Renal cortical epithelial cell (primary cell): Measurements from ENCODE around the gene ADGRD1. TPM values are rescaled to one million over a fixed set of nuclear protein-coding genes. Genes with fewer than 3 reads are reported as not detected.
"Not testable (repeated sequence)": the region's sequence is repeated elsewhere in the genome, so short reads cannot be mapped to it uniquely, and the experiment has no call there.

Experiments used
- DNase-seq: peaks from one replicate; pipeline ENCODE4 v3.0.0-alpha.2; 2011; ENCODE audit warnings: low read depth
- total RNA-seq: library from RNA; depleted of rRNA; stranded (reverse); fragments of >200 nt; gene quantifications from 2 replicates; pipeline ENCODE4 v1.2.3, GENCODE V29; 2014

ADGRD1 gene
- total RNA-seq, 1 donor from 2014 or later: 0.05 TPM

DNA sequence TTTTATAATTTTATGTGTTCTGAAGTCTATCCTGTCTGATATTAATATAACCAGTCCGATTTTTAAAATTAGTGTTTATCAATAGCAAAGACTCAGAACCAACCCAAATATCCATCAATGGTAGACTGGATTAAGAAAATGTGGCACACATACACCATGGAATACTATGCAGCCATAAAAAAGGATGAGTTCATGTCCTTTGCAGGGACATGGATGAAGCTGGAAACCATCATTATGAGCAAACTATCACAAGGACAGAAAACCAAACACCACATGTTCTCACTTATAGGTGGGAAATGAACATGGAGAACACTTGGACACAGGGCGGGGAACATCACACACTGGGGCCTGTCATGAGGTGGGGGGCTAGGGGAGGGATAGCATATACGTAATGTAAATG lies 16.2 kb upstream of the ADGRD1 start:
- DNase-seq: not testable (repeated sequence)

DNA sequence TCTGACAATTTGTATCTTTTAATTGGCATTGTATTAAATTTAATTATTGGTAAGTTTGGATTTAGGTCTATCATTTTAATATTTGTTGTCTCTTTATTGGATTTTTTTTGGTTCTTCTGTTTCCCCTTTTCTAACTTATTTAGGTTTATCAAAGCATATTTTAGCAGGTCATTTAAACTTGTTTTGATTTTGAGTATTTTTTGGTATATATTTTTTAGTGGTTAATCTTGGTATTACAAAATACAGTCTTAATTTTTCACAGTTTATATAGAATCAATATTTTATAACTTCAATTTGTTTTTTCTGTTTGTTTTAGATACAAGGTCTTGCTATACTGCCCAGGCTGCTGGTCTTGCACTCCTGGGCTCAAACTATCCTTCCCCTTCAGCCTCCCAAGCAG lies 15.5 kb upstream of the ADGRD1 start:
- no peak for DNase-seq

DNA sequence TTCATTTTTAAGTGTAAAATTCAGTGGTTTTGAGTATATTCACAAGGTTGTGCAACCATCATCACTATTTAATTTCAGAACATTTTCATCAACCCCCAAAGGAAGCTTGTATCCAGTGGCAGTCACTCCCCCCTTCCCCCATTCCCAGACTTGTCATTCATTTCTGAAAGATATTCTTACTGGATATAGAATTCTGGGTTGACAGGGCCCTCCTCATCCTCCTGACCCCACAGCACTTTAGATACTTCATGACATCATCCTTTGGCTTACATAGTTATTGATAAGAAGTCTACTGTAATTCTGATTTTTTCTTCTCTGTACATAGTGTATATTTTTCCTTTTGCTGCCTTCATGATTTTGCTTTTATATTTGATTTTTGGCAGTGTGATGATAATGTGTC lies 8.8 kb upstream of the ADGRD1 start:
- no peak for DNase-seq

DNA sequence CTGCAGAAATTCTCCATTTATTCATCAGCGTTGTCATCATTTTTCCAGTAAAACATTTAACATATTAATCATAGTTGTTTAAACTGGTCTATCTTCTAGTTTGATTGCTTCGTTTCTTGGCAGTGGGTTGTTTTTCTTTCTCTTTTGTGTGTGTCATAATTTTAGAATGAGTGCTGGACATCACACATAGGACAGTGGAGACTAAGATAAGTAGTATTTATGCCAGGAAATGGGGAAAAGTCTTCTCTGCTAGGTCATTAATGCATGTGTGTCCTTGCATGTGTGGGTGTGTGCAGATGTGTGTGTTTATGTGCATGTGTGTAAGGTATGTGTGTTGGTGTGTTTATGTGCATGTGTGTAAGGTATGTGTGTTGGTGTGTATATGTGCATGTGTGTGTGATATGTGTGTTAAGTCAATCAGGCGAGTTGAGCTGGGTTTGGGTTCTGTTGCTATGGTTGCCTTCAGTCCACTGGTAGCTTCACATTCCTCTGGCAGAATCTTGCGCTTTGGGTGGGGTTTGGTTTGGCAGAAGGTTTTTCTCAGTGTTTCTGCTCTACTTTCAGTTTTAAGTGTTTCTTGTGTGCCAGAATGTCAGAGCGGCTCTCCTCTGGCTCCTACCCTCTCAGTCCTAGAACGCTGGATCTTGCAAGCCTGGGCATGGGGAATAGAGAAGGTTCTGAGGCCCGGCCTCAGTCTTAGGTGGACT lies 7.8 kb upstream of the ADGRD1 start:
- DNase-seq: no peak

DNA sequence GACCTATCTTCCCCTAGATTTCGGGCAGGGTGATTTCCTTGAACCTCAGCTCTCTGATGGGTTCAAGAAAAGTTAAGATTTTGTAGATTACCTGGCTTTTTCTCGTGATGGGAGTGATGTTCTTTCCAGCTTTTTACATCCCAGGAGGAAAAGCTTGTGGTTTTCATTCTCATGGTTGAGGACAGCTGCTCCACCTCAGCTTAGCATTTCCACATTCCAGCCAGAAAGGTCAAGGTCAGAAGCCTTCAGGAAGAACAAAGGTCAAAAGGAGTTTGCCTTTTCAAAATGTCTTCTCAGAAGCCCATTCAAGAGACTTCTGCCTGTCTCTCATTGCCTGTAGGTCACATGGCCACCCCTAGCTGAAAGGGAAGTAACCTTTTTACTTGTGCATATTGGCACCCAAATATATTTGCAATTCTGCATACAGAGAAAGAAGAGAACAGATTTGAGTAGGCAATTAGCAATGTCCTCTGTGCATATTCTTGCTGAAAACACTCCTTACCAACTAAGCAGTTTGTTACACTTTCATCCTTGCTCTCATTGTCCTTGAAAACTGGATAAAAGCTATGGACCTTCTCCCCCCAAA lies 6.6 kb upstream of the ADGRD1 start:
- no peak for DNase-seq

DNA sequence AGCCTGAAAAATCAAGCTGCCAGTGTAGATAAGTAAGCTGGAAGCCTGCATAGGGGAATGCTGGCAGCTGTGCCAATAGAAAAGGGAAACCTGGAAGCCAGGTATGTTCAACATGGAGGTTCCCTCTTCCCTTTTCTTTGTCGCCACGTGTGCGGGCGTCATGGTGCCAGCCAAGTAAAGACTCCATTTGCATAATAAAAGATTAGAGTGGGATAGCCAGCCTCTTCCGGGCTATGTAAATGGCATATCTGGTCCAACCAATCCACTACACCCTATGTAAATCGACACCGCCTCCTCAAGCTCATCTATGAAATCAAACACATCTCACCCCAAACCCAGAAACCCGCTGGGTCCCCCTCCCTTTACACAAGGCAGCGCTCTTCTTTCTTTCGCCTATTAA lies 5.6 kb upstream of the ADGRD1 start:
- no peak for DNase-seq

DNA sequence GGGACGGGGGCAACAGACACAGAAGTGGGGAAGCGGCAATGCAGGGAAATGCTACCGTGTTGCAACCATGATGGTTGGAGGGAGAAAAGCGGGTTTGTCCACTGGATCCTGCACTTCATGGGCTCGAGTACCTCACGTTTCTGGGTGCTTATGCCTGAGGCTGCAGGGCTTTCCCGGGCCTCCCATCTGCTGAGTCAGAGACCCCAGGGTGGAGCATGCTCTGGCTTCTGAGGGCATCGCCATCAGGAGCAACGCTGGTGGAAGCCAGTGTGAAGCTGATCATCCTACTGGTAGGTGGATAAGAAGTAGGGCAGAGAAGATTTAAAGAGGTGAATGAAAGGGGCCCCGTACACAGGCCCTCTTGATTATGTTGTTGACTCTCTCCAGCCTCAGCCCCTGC lies 5.0 kb upstream of the ADGRD1 start:
- DNase-seq: no peak

DNA sequence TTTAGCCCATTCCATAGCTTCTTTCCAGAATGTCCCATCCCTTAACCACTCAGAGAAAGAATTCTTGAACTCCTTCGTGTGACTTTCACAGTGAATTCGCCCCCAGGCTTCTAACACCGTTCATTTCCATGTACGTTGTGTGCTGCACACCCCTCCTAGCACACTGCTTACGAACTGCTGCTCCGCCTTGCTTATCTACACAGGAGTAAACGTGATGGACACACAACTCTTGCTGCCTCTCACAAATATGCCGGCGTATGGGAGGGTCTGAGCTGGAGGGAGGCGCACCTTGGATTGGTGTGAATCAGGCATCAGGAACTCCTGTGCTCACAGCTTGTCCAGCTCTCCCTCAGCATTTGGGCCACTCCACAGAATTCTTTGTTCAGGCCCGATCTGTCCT lies 3.9 kb upstream of the ADGRD1 start:
- DNase-seq: no peak

DNA sequence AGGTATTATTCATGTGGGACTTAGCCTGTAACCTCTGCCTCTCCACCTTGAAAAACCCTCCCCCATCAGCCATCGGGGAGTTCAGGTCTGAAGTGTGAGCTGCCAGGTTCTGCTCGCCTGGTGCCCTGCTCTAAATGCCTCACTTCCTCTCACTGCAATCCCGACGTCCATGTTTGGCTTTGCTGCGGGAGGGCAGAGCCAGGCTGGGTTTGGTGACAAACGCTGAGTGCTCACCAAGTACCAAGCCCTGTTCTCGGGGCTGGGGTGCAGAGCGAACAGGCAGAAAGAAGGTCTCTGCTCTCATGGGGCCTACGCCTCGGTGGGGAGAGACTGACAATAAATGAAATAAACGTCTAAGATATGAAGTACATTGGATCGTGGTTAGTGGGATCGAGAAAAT lies 2.1 kb upstream of the ADGRD1 start:
- no peak for DNase-seq

DNA sequence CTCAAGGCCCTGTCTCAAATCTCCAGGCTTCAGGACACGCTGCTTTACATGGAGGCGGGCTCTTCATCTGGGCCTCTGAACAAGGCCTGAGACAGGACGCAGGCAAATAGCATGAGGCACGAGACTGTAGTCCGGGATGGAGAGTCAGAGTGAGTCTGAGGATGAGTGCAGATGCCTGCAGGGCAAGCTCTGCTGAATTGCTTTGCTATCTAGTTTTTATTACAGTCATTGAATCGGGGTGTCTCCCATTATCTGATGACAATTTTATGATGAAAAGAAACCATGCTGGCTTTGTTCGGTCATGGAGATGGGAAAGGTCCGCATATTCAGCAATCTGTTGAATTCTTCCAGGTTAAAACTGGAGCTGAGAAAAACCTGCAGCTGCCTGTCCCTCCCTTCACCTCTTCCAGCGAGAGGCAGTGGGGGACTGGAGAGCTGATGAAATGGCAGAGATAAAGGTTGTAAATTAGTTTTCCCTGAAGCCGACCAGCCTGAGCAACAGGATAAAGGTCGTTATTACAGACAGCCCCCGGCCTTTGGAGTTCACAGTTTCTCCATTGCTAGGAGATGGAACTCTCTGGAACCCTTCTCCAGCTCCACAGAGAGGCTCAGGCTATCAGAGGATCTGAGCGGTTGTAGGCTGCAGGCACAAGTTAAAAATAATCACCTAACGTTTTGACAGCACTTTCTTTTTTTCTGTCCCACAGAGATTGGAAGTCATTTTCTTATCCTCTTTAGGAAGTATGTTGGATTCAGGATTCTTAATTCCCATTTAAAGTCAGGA lies 1.3 kb upstream of the ADGRD1 start:
- DNase-seq: no peak

DNA sequence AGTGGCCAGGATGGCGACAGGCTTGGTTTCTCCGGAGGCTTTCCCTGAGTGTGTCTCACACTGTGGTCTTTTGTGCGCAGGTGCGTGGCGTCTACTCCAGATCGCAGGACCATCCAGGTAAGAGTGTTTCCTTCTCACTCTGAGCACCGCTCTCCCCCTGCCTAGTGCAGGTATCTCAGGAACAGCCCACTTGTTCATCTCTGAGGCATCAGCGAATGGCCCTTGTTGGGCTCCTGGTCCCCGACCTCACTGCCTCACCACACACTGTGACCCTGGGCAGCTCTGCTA lies 781 bp downstream of the ADGRD1 start:
- DNase-seq: no peak

DNA sequence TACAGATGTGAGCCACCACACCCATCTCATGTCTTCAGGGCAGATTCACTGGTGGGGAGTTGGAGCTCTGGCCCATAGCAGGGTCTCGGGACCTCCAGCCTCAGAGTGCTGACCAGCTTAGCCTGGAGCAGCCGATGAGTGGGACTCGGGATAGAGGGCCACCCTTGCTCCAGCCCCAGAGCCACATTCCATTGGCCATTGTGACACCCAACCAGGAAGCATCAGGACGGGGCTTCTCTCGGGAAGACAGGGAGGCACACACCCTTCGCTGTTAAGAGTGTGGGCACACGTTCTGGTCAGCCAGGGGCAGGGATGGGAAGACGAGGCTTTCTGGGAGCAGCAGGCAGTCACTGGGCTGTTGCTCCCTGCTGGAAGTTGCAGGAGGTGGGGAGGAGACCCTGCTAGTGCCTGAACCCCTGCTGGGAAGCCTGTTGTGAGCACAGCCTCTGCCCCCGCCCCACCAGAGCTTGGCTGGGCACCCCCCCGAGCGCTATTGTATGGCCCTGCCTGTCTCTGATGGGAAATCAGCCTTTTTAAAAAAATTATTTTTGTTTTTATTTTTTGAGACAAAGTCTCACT lies 1.6 kb downstream of the ADGRD1 start:
- no peak for DNase-seq

DNA sequence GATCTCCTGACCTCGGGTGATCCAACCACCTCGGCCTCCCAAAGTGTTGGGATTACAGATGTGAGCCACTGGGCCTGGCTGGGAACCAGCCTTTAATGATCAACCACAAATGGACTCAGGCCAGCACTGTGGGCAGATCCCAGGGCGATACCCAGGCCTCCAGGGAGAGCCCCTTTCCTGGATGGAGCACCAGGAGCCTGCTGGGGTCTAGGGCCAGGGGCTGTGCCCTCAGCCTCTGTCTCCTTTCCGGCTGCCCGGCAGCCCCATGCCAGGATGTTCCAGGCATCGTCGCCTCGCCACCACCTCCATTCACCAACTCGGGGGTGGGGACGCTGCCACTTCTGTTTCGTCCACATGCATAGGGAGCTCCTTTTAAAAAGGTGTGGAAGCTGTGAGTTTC lies 2.3 kb downstream of the ADGRD1 start:
- no peak for DNase-seq

DNA sequence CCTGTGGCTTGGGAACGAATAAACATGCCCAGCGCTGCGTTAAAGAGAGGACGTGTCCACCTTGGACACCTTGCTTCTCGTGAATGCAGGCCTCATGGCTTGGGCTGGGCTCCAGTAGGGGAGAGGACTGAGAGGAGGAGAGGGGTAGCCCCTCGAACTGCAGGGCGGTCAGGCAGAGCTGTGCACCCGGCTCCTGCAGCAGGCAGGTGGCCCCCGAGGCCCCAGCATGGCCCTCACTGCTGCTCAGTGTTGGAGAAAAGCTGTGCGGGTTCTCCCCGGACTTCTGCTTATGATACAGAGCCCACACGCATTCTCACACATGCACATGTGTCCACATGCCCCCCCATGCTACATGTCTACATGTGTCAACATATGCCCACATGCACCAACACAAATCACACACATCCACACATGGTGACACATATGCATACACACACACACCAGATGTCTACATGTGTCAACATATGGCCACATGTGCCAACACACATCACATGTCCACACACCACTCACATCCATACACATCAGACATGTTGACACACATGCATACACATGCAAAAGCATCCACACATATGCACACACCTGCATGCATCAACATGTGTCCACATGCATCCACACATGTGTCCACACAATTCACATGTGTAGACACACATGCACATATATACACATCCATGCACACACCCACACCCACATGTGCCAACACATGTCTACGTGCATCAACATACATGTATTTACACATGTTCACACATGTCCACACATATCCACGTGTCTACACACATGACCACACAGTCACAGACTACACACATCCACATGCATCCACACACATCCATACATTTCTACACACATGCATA lies 3.0 kb downstream of the ADGRD1 start:
- no peak for DNase-seq

DNA sequence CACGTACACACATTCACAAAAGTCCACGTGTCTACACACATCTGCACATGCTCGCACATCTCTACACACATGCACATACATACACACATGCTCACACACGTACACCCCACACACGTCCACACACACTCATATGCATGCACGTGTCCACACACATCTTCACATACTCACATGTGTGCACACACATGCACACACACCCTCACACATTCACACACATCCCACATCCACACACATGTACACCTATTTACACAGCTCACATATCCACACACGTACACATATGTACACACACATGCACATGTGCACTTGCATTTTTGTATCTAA lies 3.6 kb downstream of the ADGRD1 start:
- DNase-seq: no peak

DNA sequence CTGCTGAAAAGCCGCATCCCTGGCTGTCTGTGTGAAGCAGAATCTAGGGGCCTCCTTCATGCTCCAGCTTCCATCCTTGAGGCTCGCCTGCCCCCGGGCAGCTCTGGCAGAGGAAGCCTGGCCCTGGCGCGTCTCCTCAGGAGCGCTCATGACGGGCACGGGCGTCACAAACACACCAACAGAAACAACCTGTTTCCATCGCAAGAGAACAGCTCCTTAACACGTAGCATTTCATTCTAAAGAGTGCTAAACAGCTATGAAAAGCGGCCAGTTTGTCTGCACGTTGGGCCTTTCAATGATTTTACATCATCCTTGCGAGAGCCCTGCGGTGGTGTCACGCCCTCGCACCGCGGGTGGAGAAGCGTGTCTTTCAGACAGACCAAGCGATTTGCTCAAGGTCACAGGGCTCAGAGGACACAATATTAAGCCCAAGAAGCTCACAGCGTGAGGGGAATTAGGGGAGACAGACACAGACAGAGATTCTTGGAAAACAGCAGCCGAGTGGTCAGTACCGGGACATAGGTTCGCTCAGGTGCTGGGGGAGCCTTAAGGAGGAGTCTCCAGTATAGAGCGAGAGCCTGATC lies 4.9 kb downstream of the ADGRD1 start:
- no peak for DNase-seq

DNA sequence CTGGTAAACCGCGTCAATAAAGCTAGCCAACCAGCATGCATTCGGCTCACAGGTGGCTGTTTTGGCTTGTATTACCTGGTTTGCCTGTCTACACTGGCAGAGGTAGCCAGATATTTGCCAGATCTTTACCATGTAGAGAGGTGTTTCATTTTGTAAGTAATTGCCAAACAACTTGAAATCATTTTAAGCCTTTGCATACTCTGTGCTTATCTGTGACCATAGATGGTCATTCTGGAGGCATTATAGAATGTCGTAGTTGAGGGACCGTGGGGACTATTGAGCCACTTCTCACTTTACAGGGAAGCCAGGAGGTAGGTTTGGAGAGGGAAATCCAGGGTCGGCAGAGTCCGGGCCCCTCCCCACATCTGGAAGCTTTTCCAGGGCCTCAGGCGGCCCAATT lies 5.9 kb downstream of the ADGRD1 start:
- no peak for DNase-seq

DNA sequence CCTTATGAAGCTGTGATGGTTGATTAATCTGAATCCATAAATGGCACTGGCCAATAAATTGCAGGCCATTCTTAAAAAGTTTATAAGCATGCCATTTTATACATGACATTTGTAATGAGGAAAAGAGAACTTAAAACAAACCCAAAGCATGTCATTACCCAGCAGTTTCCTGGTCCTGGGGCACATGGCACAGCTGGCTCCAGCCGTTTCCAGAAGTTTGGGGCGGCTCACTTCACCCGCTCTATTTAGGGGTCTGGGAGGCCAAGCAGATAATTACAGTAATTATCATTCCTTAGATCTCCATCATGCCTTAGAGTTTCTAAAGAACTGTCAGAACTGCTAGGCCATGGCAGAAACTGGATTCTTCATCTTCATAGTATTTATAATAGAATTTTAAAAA lies 6.4 kb downstream of the ADGRD1 start:
- DNase-seq: no peak

DNA sequence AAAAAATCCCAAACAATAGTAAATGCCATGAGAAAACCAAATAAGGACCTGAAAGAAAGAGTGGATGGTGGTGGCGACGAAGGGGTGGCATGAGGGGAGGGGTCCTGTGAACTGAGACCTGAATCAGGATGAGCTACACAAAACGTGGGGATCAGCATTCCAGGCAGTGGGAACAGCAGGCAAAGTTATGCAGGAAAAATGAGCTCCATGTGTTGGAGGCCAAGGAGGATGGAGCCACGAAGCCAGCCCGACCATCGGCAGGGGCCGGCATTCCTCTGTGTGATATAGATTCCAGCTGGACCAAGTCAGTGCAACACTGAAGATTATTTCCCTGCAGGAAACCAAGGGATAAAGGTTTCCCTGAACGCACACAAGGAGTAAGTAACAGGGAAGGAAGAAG lies 7.1 kb downstream of the ADGRD1 start:
- DNase-seq: no peak

DNA sequence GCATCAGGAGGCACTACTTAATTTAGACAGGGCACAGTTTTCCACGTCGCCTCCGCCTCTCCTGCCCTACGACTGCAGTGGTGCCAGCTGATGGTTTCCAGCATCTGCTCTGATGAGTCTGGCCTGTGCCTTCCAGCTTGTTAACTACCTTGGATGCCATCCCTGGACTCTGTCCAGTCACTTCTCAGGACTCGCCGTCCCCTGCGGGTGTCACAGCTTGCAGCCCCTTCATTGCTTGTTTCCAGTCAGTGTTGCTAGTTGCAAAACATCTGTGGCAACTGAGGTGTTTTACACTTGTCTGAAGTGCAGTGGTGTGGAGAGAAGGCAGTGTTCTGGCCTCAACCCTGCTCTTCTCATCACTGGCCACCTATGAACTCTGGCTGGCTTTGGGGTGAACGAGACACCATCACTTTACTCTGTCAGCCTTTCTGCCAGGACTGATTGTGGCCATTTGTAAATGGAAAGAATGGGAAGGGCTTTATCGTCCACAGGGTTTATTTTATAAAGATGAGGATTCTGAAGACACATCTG lies 8.3 kb downstream of the ADGRD1 start:
- no peak for DNase-seq

DNA sequence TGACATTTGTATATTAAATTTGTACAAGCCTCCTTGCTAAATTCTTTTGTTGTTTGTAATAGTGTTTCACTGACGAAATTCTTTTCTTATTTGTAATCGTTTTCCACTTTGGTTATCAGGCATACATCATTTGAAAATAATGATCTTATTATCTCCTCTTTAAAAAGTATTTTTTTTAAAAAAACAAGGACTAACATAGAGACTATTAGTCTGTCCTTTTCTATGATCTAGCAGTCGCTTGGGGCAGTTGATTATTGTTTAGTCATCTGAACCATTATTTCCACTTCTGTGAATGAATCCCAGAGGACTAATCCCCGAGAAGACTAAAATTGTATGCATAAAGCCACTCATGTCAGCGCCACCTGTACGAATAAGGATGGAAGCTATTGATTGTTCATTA lies 11.5 kb downstream of the ADGRD1 start:
- no peak for DNase-seq

DNA sequence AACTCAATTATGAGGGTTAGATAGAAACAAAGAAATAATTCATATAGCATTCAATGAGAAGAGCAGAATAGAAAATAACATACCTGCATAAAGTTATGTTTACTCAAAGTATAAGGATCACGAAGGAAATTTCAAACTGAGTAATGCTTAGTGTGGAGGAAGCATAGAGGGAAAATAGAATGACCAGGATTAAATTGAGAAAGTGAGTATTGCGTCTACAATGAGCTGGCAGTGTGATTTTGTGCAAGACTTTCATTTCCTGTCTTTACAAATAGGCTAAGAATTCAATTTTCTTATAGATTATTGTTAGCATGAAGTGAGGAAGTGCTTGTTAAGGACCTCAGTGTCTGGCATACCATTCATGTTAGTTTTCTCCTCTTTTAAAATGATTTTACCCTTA lies 12.0 kb downstream of the ADGRD1 start:
- no peak for DNase-seq
